HG02981 (cell line): ENCODE data around the gene SYNJ1.

Experiments
- ATAC-seq: cut with Tn5 transposase; IDR thresholded peaks from one replicate; pipeline ENCODE4 v1.9.1; 2021; ENCODE audit warnings: mild to moderate bottlenecking, moderate library complexity; ENCODE audit not compliant: unreplicated experiment

SYNJ1 gene

GRCh38 chr21:32584472-32584871, 143.3 kb downstream of the SYNJ1 start:
- no peak for ATAC-seq

GRCh38 chr21:32581732-32582131, 146.1 kb downstream of the SYNJ1 start:
- no peak for ATAC-seq

GRCh38 chr21:32580949-32581348, 146.9 kb downstream of the SYNJ1 start:
- ATAC-seq, result no peak
